GM12878 (cell line): ENCODE results near the gene MDK. TPM values are rescaled to one million over a fixed set of nuclear protein-coding genes. Genes with fewer than 3 reads are reported as not detected.

ENCODE experiments used
- ATAC-seq: fragments of 200-7000 bp; cut with Tn5 transposase; 3 replicates; pipeline ENCODE4 v1.9.1; 2020; ENCODE audit warnings: mild to moderate bottlenecking, moderate library complexity
- BruUV-seq: library from RNA; stranded (reverse); fragments of 400-500 nt; replicated peaks from 2 replicates; lab custom pipeline; 2021; lab: Mats Ljungman, UMichigan
- CTCF ChIA-PET: fragments of 300-600 bp; sonication (Branson Sonifier 250); formaldehyde crosslinking; extraction: SDS; loops from one replicate; lab custom pipeline; 2021; ENCODE audit warnings: inconsistent platforms; lab: Yijun Ruan, JAX
- POLR2A ChIA-PET: fragments of 350-600 bp; formaldehyde crosslinking; extraction: SDS; loops from one replicate; lab custom pipeline; 2021; ENCODE audit warnings: inconsistent platforms; lab: Charles Lee
- RAD21 ChIA-PET: fragments of 300-600 bp; sonication (Branson Sonifier 250); formaldehyde crosslinking; loops from one replicate; lab custom pipeline; 2023; ENCODE audit warnings: antibody characterized with exemption; ENCODE audit not compliant: unreplicated experiment; lab: Charles Lee
- SMC1A ChIA-PET: fragments of 300-600 bp; sonication (Branson Sonifier 250); formaldehyde crosslinking; loops from one replicate; lab custom pipeline; 2023; ENCODE audit not compliant: unreplicated experiment, uncharacterized antibody; lab: Charles Lee
- DNase-seq: peaks from one replicate; pipeline ENCODE4 v3.0.0-alpha.2; 2011; ENCODE audit warnings: low read depth, low spot score
- FAIRE-seq: peaks from 3 replicates; lab custom pipeline; 2011; peaks lifted over from hg19 to GRCh38; lab: Jason Lieb, UNC
- H2AFZ ChIP-seq: 2 replicates; pipeline ENCODE4 v1.6.0; 2011; ENCODE audit warnings: low read depth, low read length, control low read depth; ENCODE audit not compliant: control insufficient read depth
- H3K27ac ChIP-seq: 2 replicates; pipeline ENCODE4 v1.5.1; 2011; ENCODE audit warnings: control low read depth; ENCODE audit not compliant: control insufficient read depth, insufficient read depth
- H3K27me3 ChIP-seq, 2 experiments: replicated peaks in 1 of 2; 2 replicates each; pipeline versions ENCODE4 v1.6.0 to v1.6.1; 2011; ENCODE audit warnings: low read length in 1 of 2; ENCODE audit not compliant: control insufficient read depth in 2 of 2, insufficient read depth in 2 of 2
- H3K36me3 ChIP-seq, 2 experiments: 2 replicates each; pipeline ENCODE4 v1.5.1; 2011; ENCODE audit warnings: low read length in 1 of 2; ENCODE audit not compliant: control insufficient read depth in 2 of 2, insufficient read depth in 2 of 2
- H3K4me1 ChIP-seq: 2 replicates; pipeline ENCODE4 v1.6.1; 2011; ENCODE audit warnings: mild to moderate bottlenecking, low read length, moderate library complexity, mixed read lengths; ENCODE audit not compliant: control insufficient read depth, insufficient read depth
- H3K4me2 ChIP-seq: 2 replicates; pipeline ENCODE4 v1.6.0; 2011; ENCODE audit warnings: control low read depth; ENCODE audit not compliant: control insufficient read depth, insufficient read depth
- H3K4me3 ChIP-seq: fragments of 200-600 bp; sonication (generic); 2 replicates; pipeline ENCODE4 v1.5.1; 2016
- H3K79me2 ChIP-seq: 2 replicates; pipeline ENCODE4 v1.6.0; 2011; ENCODE audit warnings: low read length; ENCODE audit not compliant: control insufficient read depth, insufficient read depth
- H3K9ac ChIP-seq: 2 replicates; pipeline ENCODE4 v1.8.0; 2011; ENCODE audit warnings: low read length, control low read depth, mixed read lengths; ENCODE audit not compliant: control insufficient read depth, insufficient read depth
- H3K9me3 ChIP-seq: replicated peaks from 3 replicates; pipeline ENCODE4 v1.5.1; 2011; ENCODE audit warnings: mild to moderate bottlenecking, low read length; ENCODE audit not compliant: control insufficient read depth, insufficient read depth
- H4K20me1 ChIP-seq: 2 replicates; pipeline ENCODE4 v1.6.0; 2011; ENCODE audit not compliant: control insufficient read depth, insufficient read depth
- BACH1 ChIP-seq: fragments of 450-650 bp; IDR thresholded peaks from 2 replicates; pipeline ENCODE4 v1.6.1; 2017; ENCODE audit warnings: mild to moderate bottlenecking, borderline replicate concordance
- BMI1 ChIP-seq: fragments of 450-650 bp; IDR thresholded peaks from 2 replicates; pipeline ENCODE4 v1.6.1; 2016; ENCODE audit warnings: mild to moderate bottlenecking, moderate library complexity, borderline replicate concordance
- CEBPB ChIP-seq, 2 experiments: fragments of 150-350 bp in 1 of 2; IDR thresholded peaks; 2 replicates each; pipeline ENCODE4 v1.6.1; 2012 to 2014; ENCODE audit warnings: low read depth in 2 of 2, low read length in 2 of 2, borderline replicate concordance in 1 of 2, inconsistent platforms in 1 of 2
- CHD2 ChIP-seq: IDR thresholded peaks from 2 replicates; pipeline ENCODE4 v1.6.1; 2011; ENCODE audit warnings: low read depth, low read length, improper control_type of control experiment, borderline replicate concordance
- E2F4 ChIP-seq: IDR thresholded peaks from 2 replicates; pipeline ENCODE4 v1.6.1; 2012; ENCODE audit warnings: low read depth, low read length, improper control_type of control experiment
- MYB ChIP-seq: fragments of 150-350 bp; IDR thresholded peaks from 2 replicates; pipeline ENCODE4 v1.6.1; 2014; ENCODE audit warnings: mild to moderate bottlenecking, low read depth, low read length, borderline replicate concordance
- POLR2AphosphoS5 ChIP-seq: IDR thresholded peaks from 2 replicates; pipeline ENCODE4 v1.6.1; 2011; ENCODE audit warnings: mild to moderate bottlenecking, low read length, inconsistent platforms
- SMAD1 ChIP-seq: fragments of 450-650 bp; IDR thresholded peaks from 2 replicates; pipeline ENCODE4 v1.6.1; 2018; ENCODE audit warnings: mild to moderate bottlenecking, low read depth; ENCODE audit not compliant: partially characterized antibody
- SREBF2 ChIP-seq: IDR thresholded peaks from 2 replicates; pipeline ENCODE4 v1.6.1; 2012; ENCODE audit warnings: mild to moderate bottlenecking, low read length
- WGBS: methylation state at CpG from one replicate; pipeline ENCODE4 v1.1.6; 2016; ENCODE audit warnings: low lambda C conversion rate; ENCODE audit not compliant: insufficient replicate concordance, insufficient coverage; ENCODE audit errors: missing lambda C conversion rate; 5-methylcytosine and 5-hydroxymethylcytosine counted together
- in situ Hi-C: fragments of 300-500 bp; cut with MboI; formaldehyde crosslinking; loops from 9 replicates; pipeline ENCODE4 v1.14.3; 2018; ENCODE audit warnings: mixed read lengths
- intact Hi-C: fragments of 100-400 bp; cut with micrococcal nuclease; formaldehyde crosslinking; loops from one replicate; pipeline ENCODE4 v1.14.2; 2022; ENCODE audit not compliant: unreplicated experiment
- polyA plus RNA-seq, 11 experiments: library from polyadenylated mRNA; depleted of rRNA in 4 of 11; unstranded in 6 of 11; stranded (reverse) in 5 of 11; fragments of >200 nt; fragmentation: Nextera tagmentation in 4 of 11; fragmentation: Illumina TruSeq in 1 of 11; extraction: Ambion mirVana in 4 of 11; extraction: Trizol in 1 of 11; gene quantifications; 1 replicate in 1 of 11; 2 replicates in 10 of 11; pipeline versions ENCODE4 v1.2.1 to v1.2.3, GENCODE V29; 2011 to 2016; ENCODE audit warnings: inconsistent platforms in 2 of 11, missing spikeins in 2 of 11, low read depth in 1 of 11
- total RNA-seq, 4 experiments: library from RNA; depleted of rRNA in 3 of 4; stranded (reverse); fragments of >200 nt in 3 of 4; fragmentation: Illumina TruSeq in 1 of 4; extraction: Trizol in 1 of 4; gene quantifications; 2 replicates each; pipeline versions ENCODE4 v1.2.1 to v1.2.3, GENCODE V29; 2013 to 2021
- TF ChIP-seq, protein P1 (sequence below): fragments of 450-650 bp; IDR thresholded peaks from 2 replicates; pipeline ENCODE4 v1.6.1; 2016; ENCODE audit warnings: mild to moderate bottlenecking
- TF ChIP-seq, protein P2 (sequence below): fragments of 450-650 bp; IDR thresholded peaks from 2 replicates; pipeline ENCODE4 v1.6.1; 2017; ENCODE audit warnings: mild to moderate bottlenecking, moderate library complexity

The MDK gene
- total and polyA plus RNA-seq, 10 of the 15 experiments (the other 5 are each of a cell fraction or from before 2014, with no cell fraction given): 0.77 to 17.8 (median 9.9) TPM

GRCh38 chr11:46413760-46414465, 32.4 kb downstream of the MDK start:
- POLR2A ChIA-PET: no interaction called here
- H3K4me2 ChIP-seq: no peak overlapping the region
- ATAC-seq (no peak), FAIRE-seq (no peak), DNase-seq (no peak)
- no peaks in the 10 kb centered on the region for H3K9me3 ChIP-seq
- BruUV-seq: no TSS peak
- H3K9ac ChIP-seq: no peak overlapping the region
- H3K4me1 ChIP-seq: no peaks in the 10 kb centered on the region
- no peaks in the 10 kb centered on the region for H3K79me2 ChIP-seq
- RAD21 ChIA-PET: interaction anchor here (1.1 to 1.7 kb wide), 3 partner anchors 69 to 124 kb away, joined by 3 to 4 read pairs (median 4); no protein-coding TSS in a partner anchor
- CTCF ChIA-PET: interaction anchor here (0.9 to 1.1 kb wide), 3 partner anchors 21 to 76 kb away, joined by 3 to 4 read pairs (median 3); no protein-coding TSS in a partner anchor
- 97% methylated on average over 9 of the region's 9 CpGs for WGBS
- H4K20me1 ChIP-seq: no peaks in the 10 kb centered on the region
- SMC1A ChIA-PET: interaction anchor here (0.6 to 1.8 kb wide), 3 partner anchors 8 to 109 kb away, joined by 4 to 5 read pairs (median 4); no protein-coding TSS in a partner anchor
- H2AFZ ChIP-seq: no peak overlapping the region
- no peaks in the 10 kb centered on the region for H3K27me3 ChIP-seq
- intact Hi-C loops (no loop called here), in situ Hi-C loops (no loop called here)
- peaks cover 12 to 23% of the 10 kb centered on the region in 2 experiments for H3K36me3 ChIP-seq
- H3K27ac ChIP-seq: no peak overlapping the region
- no peak for TF ChIP-seq BMI1
- TF ChIP-seq, protein P1, sequence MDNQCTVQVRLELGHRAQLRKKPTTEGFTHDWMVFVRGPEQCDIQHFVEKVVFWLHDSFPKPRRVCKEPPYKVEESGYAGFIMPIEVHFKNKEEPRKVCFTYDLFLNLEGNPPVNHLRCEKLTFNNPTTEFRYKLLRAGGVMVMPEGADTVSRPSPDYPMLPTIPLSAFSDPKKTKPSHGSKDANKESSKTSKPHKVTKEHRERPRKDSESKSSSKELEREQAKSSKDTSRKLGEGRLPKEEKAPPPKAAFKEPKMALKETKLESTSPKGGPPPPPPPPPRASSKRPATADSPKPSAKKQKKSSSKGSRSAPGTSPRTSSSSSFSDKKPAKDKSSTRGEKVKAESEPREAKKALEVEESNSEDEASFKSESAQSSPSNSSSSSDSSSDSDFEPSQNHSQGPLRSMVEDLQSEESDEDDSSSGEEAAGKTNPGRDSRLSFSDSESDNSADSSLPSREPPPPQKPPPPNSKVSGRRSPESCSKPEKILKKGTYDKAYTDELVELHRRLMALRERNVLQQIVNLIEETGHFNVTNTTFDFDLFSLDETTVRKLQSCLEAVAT: no peak
- no peak for TF ChIP-seq CEBPB (IDR thresholded peaks at IDR 0.05; ENCODE audit: borderline replicate concordance in 1 of 2, low read depth in 2 of 2, low read length in 2 of 2)
- no peak for TF ChIP-seq SREBF2
- no peak for TF ChIP-seq CHD2
- no peak for TF ChIP-seq POLR2AphosphoS5
- TF ChIP-seq, protein P2, sequence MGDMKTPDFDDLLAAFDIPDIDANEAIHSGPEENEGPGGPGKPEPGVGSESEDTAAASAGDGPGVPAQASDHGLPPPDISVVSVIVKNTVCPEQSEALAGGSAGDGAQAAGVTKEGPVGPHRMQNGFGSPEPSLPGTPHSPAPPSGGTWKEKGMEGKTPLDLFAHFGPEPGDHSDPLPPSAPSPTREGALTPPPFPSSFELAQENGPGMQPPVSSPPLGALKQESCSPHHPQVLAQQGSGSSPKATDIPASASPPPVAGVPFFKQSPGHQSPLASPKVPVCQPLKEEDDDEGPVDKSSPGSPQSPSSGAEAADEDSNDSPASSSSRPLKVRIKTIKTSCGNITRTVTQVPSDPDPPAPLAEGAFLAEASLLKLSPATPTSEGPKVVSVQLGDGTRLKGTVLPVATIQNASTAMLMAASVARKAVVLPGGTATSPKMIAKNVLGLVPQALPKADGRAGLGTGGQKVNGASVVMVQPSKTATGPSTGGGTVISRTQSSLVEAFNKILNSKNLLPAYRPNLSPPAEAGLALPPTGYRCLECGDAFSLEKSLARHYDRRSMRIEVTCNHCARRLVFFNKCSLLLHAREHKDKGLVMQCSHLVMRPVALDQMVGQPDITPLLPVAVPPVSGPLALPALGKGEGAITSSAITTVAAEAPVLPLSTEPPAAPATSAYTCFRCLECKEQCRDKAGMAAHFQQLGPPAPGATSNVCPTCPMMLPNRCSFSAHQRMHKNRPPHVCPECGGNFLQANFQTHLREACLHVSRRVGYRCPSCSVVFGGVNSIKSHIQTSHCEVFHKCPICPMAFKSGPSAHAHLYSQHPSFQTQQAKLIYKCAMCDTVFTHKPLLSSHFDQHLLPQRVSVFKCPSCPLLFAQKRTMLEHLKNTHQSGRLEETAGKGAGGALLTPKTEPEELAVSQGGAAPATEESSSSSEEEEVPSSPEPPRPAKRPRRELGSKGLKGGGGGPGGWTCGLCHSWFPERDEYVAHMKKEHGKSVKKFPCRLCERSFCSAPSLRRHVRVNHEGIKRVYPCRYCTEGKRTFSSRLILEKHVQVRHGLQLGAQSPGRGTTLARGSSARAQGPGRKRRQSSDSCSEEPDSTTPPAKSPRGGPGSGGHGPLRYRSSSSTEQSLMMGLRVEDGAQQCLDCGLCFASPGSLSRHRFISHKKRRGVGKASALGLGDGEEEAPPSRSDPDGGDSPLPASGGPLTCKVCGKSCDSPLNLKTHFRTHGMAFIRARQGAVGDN: no peak
- no peak for TF ChIP-seq MYB
- no peak for TF ChIP-seq SMAD1
- TF ChIP-seq BACH1: no peak
- no peak for TF ChIP-seq E2F4
- H3K4me3 ChIP-seq: no peak overlapping the region
